ENCODE results near the gene BCOR. TPM values are rescaled to one million over a fixed set of nuclear protein-coding genes. Genes with fewer than 3 reads are reported as not detected.
A peak's percentile ranks its signal among the peaks of the same experiment; 100 is the strongest.

The BCOR gene
- total RNA-seq, 4 donors from 2014 or later, result 19.8 to 32.2 (median 26.0) TPM

GRCh38 chrX:40073439-40074054 lies 24.2 kb downstream of the BCOR start:
- H3K27ac ChIP-seq, result no peak overlapping the region
- H3K27me3 ChIP-seq, result no peaks in the 10 kb centered on the region
- no peaks in the 10 kb centered on the region for H3K9me3 ChIP-seq
- TF ChIP-seq POLR2A (IDR thresholded peaks at IDR 0.05), result no peak
- TF ChIP-seq, protein P1, sequence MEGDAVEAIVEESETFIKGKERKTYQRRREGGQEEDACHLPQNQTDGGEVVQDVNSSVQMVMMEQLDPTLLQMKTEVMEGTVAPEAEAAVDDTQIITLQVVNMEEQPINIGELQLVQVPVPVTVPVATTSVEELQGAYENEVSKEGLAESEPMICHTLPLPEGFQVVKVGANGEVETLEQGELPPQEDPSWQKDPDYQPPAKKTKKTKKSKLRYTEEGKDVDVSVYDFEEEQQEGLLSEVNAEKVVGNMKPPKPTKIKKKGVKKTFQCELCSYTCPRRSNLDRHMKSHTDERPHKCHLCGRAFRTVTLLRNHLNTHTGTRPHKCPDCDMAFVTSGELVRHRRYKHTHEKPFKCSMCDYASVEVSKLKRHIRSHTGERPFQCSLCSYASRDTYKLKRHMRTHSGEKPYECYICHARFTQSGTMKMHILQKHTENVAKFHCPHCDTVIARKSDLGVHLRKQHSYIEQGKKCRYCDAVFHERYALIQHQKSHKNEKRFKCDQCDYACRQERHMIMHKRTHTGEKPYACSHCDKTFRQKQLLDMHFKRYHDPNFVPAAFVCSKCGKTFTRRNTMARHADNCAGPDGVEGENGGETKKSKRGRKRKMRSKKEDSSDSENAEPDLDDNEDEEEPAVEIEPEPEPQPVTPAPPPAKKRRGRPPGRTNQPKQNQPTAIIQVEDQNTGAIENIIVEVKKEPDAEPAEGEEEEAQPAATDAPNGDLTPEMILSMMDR (IDR thresholded peaks at IDR 0.05), result no peak
- peaks cover 0 to 55% (median 0%) of the 10 kb centered on the region in 3 donors for H3K36me3 ChIP-seq
- H3K4me1 ChIP-seq, result no peaks in the 10 kb centered on the region
- no peak overlapping the region for H3K4me3 ChIP-seq
- no peak for DNase-seq

GRCh38 chrX:40072246-40072645 lies 25.5 kb downstream of the BCOR start:
- Histone ChIP-seq H3K27ac (no peak overlapping the region), H3K4me1 (no peaks in the 10 kb centered on the region), H3K36me3 (peaks cover 0 to 55% (median 0%) of the 10 kb centered on the region in 3 donors), H3K4me3 (no peak overlapping the region), H3K27me3 (no peaks in the 10 kb centered on the region), H3K9me3 (no peaks in the 10 kb centered on the region)
- TF ChIP-seq, protein P1 (IDR thresholded peaks at IDR 0.05), result no peak
- no peak for TF ChIP-seq POLR2A (IDR thresholded peaks at IDR 0.05)
- no peak for DNase-seq

- no peaks in the 10 kb centered on the region for H3K4me1 ChIP-seq
- TF ChIP-seq POLR2A (IDR thresholded peaks at IDR 0.05), result no peak
- TF ChIP-seq, protein P1 (IDR thresholded peaks at IDR 0.05), result peak in 1 of 6 experiments; percentile 3
- no peaks in the 10 kb centered on the region for H3K27me3 ChIP-seq
- peaks cover 0 to 46% (median 0%) of the 10 kb centered on the region in 3 donors for H3K36me3 ChIP-seq
- no peak overlapping the region for H3K27ac ChIP-seq
- no peaks in the 10 kb centered on the region for H3K9me3 ChIP-seq
- no peak overlapping the region for H3K4me3 ChIP-seq
- no peak for DNase-seq
Measured at GRCh38 chrX:40068048-40068447, 29.7 kb downstream of the BCOR start.

- Histone ChIP-seq H3K27ac (no peak overlapping the region), H3K36me3 (peaks cover 0 to 52% (median 0%) of the 10 kb centered on the region in 3 donors), H3K4me3 (no peak overlapping the region), H3K4me1 (no peaks in the 10 kb centered on the region), H3K27me3 (no peaks in the 10 kb centered on the region), H3K9me3 (no peaks in the 10 kb centered on the region)
- DNase-seq, result no peak
- no peak for TF ChIP-seq POLR2A (IDR thresholded peaks at IDR 0.05)
- TF ChIP-seq, protein P1 (IDR thresholded peaks at IDR 0.05), result no peak
Measured at GRCh38 chrX:40066700-40067099, 31.1 kb downstream of the BCOR start.

- no peaks in the 10 kb centered on the region for H3K27me3 ChIP-seq
- H3K36me3 ChIP-seq, result peaks cover 0 to 52% (median 0%) of the 10 kb centered on the region in 3 donors
- DNase-seq, result no peak
- H3K9me3 ChIP-seq, result no peaks in the 10 kb centered on the region
- H3K4me3 ChIP-seq, result no peak overlapping the region
- H3K4me1 ChIP-seq, result no peaks in the 10 kb centered on the region
- no peak overlapping the region for H3K27ac ChIP-seq
- TF ChIP-seq, protein P1 (IDR thresholded peaks at IDR 0.05), result no peak
- no peak for TF ChIP-seq POLR2A (IDR thresholded peaks at IDR 0.05)
Measured at GRCh38 chrX:40065296-40066046, 32.3 kb downstream of the BCOR start.
